Activated T-cell treated with anti-CD3 and anti-CD28 coated beads, Interleukin-2, amount 50 U/mL, for 4 hours (primary cell): ENCODE results near the gene PLEKHG5. TPM values are rescaled to one million over a fixed set of nuclear protein-coding genes. Genes with fewer than 3 reads are reported as not detected.
"Not testable (repeated sequence)": the region's sequence is repeated elsewhere in the genome, so short reads cannot be mapped to it uniquely, and the experiment has no call there.

Experiments used
- ATAC-seq, 2 donors: fragments of 200-7000 bp; cut with Tn5 transposase; one replicate each; pipeline ENCODE4 v1.10.0; 2021
- DNase-seq: peaks from one replicate; pipeline ENCODE4 v3.0.0-alpha.2; 2020
- H3K27me3 Mint-ChIP-seq: one replicate; pipeline ENCODE4 v1.8.0; 2021; ENCODE audit warnings: low read depth, mixed read lengths
- H3K36me3 Mint-ChIP-seq: one replicate; pipeline ENCODE4 v1.8.0; 2022; ENCODE audit warnings: mixed read lengths; ENCODE audit not compliant: insufficient read depth
- H3K4me1 Mint-ChIP-seq: one replicate; pipeline ENCODE4 v1.8.0; 2021; ENCODE audit warnings: low read depth, mixed read lengths
- H3K4me3 Mint-ChIP-seq: one replicate; pipeline ENCODE4 v1.8.0; 2021; ENCODE audit warnings: mild to moderate bottlenecking, moderate library complexity, mixed read lengths
- H3K9me3 Mint-ChIP-seq: one replicate; pipeline ENCODE4 v1.8.0; 2021; ENCODE audit warnings: mixed read lengths
- total RNA-seq, 3 donors: library from RNA; stranded (reverse); gene quantifications; one replicate each; pipeline ENCODE4 v1.2.1, GENCODE V29; 2021

Gene PLEKHG5
- total RNA-seq, 3 donors from 2014 or later = 1.2 to 2.1 (median 1.4) TPM

DNA sequence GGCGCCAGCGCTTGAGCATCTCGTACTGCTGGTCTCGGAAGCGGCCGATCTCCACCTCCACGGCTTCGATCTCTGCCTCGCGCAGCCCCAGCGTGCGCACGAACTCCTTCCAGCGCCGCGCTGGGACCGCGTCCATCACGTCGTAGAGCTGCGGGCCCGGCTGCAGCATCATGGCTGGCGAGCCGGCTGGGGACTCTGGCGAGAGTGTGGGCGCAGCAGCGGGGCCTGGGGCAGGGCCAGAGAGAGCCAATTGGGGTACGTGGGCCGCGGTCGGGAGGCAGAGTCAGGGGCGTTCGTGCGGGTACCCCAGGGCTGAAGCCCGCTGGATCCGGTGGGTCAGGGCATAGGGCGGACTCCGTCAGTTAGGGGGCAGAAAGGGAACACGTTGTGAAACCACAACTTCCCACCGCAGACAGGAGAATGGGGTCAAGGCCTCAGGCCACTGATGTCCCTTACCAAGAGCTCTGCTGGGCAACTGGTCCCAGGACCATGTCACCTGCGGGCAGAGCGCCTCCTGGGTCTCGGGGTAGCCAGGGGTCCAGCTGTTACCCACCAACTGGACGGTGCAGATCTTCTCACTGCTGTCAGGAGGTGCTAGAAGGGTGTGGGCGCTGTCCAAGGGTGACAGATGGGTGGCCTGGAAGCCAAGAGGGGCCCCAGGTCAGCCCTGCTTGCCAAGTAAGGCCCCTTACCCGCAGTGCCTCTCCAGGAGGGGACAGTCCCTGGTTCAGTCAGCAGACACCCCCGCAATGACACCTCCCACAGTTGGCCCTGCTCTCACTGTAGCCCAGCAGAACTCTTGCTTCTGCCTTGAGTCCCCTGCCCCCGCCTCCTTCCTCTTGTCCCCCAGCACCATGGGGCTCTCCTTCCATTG, 29.7 kb downstream of the PLEKHG5 start:
- ATAC-seq (no peak), DNase-seq (no peak)
- peaks cover 52% of the 10 kb centered on the region for H3K4me1 Mint-ChIP-seq
- peak overlapping the region; percentile 38 for H3K4me3 Mint-ChIP-seq
- H3K27me3 Mint-ChIP-seq = peaks cover 1% of the 10 kb centered on the region
- no peaks in the 10 kb centered on the region for H3K9me3 Mint-ChIP-seq
- peaks cover 15% of the 10 kb centered on the region for H3K36me3 Mint-ChIP-seq

DNA sequence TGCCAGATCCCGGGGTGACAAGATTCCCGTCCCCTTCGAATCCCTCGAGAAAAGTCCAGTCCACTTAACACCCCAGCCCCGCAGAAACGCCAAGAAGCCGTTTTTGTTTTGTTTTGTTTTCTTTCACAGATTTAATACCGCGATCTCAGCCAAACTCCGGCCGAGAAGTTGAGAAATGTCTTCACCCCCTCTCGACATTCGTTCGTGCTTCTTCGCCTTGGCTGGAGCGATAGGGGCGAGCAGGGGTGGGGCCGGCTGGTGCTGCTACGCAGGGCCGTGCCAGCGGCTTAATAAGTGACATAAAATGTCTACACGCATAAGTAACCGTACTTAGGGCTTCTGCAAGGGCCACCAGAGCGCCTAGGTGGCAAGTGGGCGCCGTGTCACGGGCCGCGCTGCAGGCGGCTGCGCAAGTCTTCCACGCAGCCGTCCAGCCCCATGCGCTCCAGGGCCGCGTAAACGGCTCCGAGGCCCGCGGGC, 30.4 kb downstream of the PLEKHG5 start:
- Mint-ChIP-seq H3K27me3 (peaks cover 5% of the 10 kb centered on the region), H3K4me3 (peak overlapping the region; percentile 78), H3K9me3 (no peaks in the 10 kb centered on the region), H3K36me3 (peaks cover 15% of the 10 kb centered on the region), H3K4me1 (peaks cover 54% of the 10 kb centered on the region)
- ATAC-seq = no peak
- no peak for DNase-seq

DNA sequence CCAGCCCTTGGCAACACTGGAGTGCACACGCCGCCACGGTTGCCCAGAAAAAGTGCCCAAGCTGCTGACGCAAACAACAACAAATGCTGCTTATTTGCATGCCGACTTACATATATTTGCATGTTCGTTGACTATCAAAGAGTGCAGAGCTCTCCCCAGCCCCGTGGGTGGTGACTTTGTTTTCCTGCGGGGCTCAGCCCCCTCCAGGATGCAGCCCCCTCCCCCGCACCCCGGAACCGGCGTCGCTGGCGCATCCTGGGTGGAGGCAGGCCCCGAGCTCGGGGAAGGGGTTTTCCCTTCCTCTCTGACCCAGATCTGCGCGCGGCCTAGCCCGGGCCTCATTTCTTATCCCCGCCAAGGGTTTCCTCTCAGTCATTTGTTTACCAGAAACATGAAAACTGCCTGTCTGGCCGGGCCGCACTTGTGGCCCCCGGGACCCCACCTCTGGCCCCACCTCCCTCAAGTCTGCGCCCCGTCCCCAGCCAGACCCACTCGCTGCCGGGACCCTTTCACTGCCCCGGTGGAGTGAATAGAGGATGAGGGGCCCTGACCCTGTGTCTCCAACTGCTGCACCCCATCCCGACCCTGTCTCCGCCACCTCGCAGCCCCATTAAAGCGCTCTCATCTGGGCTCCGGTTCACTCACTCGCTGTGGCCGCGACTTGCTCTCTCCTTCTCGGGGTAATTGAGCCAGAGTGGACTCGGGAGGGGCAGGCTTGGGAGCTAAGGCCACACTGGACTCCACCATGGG, 31.0 kb downstream of the PLEKHG5 start:
- H3K9me3 Mint-ChIP-seq = no peaks in the 10 kb centered on the region
- peaks cover 56% of the 10 kb centered on the region for H3K4me1 Mint-ChIP-seq
- peak overlapping the region; percentile 78 for H3K4me3 Mint-ChIP-seq
- H3K27me3 Mint-ChIP-seq = peaks cover 7% of the 10 kb centered on the region
- peaks cover 15% of the 10 kb centered on the region for H3K36me3 Mint-ChIP-seq
- DNase-seq = peak; percentile 94
- ATAC-seq = peak; percentile 82 to 83

DNA sequence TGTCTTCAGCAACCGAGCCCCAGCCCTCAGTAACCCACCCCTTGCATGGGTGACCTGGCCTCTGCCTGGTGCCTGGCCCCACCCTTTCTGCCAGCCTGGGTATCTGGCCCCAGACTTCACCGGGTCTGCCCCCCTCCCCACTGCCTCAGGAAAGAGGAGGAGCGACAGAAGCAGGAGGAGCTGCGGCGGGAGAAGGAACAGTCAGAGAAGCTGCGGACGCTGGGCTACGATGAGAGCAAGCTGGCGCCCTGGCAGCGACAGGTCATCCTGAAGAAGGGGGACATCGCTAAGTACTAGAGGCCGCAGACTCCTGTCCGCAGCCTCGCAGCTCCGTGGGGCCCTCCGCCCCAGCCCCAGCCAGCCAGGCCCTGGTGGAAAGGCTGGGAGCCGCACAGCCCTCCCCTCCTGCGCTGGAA, 31.6 kb downstream of the PLEKHG5 start:
- Mint-ChIP-seq H3K4me3 (peak overlapping the region; percentile 78), H3K9me3 (no peaks in the 10 kb centered on the region), H3K27me3 (peaks cover 7% of the 10 kb centered on the region), H3K4me1 (peaks cover 57% of the 10 kb centered on the region), H3K36me3 (peaks cover 15% of the 10 kb centered on the region)
- DNase-seq (peak; percentile 53), ATAC-seq (peak; percentile 30 to 35)

DNA sequence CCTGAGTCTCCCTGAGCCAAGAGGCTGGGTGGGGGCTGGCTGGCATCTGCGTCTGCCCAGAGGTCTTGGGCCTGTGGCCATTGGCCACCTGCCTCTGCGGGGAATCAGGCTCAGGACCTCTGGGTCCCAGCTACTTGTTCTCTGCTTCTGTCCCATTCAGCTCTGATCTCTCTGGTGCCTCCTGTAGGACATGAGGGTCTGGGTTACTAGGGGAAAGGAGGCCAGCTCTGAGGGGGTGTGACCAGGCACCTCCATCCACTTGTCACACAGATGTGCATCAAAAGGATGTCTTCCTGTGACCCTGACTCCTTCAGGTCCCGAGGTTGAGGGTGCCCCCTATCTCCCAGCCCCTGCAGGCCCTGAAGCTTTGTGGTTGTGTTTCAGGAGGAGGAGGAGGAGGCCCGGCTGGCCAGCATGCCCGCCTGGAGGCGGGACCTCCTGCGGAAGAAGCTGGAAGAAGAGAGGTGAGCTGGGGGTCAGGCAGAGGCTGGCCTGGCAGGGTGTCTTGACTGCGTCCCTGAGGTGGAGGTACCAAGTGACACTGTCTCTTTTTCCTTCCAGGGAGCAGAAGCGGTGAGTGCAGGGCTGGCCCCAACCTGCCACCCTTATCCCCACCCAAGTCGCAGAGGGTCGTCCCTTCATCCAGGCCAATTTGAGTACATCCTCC, 34.5 kb downstream of the PLEKHG5 start:
- DNase-seq (no peak), ATAC-seq (no peak)
- Mint-ChIP-seq H3K36me3 (no peaks in the 10 kb centered on the region), H3K4me1 (peaks cover 40% of the 10 kb centered on the region), H3K4me3 (no peak overlapping the region), H3K27me3 (peaks cover 26% of the 10 kb centered on the region), H3K9me3 (no peaks in the 10 kb centered on the region)

DNA sequence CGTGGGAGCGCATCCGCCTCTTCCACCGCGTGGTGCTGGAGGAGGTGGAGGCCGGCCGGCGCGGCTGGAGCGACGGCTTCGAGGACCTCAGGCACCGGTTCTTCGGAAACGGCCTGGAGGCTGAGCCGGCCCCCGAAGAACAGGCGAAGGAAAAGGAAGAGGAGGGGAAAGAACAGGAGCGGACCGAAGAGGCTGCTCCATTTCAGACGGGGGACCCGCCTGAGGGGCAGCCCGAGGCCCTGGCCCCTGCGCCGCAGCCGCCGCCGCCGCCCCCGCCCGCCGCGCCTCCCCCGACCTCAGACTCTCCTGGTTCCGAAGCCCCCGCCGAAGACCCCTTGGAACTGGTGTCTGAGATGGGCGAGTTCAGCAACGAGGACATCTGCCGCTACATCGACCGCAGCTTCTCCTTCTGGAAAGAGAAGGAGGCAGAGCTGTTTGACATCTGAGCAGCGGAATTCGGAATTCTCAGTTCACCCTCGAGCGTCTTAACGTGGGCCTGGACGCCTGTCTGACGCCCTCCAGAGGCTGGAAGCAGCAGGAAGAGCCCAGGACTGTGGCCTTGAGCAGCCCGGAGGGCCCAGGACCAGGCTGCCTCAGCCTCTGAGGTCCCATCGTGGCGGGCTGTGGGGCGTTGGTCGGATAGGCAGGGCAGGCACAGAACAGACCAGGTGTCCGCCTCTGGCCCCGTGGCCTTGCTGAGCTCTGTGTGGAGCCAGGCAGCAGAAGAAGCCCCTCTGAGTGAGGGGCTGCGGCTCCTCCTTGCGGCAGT, 35.5 kb downstream of the PLEKHG5 start:
- not testable (repeated sequence) for ATAC-seq, H3K36me3 Mint-ChIP-seq, DNase-seq, H3K9me3 Mint-ChIP-seq, H3K4me3 Mint-ChIP-seq
- Mint-ChIP-seq H3K4me1 (peaks cover 32% of the 10 kb centered on the region), H3K27me3 (peaks cover 29% of the 10 kb centered on the region)

DNA sequence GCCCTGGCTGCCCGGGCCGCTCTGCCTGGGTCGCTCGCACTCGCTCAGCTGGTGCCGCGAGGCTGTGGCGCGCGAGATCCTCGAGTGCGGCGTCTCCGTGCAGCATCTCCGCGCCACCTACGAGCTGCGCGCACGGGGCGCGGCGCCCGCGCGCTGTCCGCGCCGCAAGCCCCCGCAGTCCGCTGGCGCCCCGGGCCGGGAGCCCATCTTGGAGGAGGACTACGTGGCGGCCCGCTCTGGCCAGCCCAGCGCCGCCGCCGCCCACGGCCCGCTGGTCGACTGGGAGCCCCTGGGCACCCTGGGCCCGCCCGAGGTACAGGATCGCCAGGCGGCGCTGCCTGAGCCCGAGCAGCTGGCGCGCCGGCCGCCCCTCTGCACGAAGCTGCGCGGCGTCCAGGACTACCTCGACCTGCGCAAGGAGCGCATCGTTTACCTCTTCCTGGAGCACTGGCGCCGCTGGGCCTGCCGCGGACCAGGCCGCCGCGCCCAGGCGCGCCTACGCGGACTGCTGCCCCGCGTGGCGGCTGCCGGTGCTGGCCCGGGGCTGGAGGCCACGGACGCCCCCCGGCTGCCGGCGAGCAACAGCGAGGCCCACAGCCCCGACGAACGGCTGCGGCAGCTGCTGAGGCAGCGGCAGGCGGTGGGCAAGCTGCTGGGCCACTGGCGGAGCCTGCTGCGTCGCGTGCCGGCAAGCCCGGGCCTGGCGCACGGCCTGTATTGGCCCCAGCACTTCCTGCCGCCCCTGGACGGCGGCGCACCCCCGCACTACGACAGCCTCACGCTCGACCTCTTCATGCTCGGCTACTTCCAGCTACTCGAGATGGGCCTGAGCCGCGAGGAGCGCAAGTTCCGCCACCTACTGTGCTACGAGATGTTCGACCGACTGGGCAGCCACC, 36.4 kb downstream of the PLEKHG5 start:
- peak; percentile 34 for DNase-seq
- peaks cover 32% of the 10 kb centered on the region for H3K27me3 Mint-ChIP-seq

DNA sequence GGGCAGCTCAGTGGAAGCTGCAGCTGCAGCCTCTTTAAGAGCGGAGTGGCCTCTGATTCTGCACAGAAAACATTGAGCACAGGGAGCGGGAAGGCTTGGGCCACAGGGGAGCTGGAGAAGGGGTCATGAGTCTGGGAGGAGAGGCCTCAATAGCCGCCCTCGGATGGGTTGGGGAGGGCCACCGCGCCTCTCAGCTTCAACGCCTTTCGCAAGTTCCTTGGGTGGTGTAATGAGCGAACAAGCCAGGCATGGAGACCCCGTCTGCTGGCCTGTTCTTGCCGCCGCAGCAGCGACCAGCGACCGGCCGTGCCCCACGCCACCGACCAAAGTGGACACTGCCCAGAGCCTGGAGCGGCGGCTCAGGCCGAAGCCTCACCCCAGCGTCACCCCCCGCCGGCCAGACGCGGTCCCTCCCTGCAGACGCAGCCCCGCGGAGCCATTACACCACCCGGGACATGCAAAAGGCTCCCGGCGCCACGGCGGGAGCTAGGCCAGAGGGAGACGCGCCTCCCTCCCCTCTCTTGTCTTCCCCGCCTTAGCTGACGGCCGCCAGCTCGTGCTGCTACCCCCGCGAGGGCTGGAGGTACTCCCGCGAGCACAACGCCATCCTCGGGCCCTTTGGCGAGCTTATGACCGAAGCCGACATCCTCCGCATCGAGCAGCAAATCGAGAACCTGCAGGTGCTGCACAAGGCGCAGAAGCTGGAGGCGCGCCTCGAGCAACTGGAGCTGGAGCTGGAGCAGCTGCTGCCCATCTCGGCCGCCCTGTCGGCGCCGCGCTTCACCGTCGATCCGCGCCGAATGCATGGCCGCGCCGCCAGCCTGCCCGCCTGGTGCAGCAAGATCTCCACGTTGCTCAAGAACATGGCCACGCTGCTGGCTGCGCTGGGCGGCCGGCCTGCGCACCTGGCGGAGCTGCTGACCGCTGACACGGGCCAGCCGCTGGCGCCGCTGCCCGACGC, 37.3 kb downstream of the PLEKHG5 start:
- not testable (repeated sequence) for DNase-seq, H3K36me3 Mint-ChIP-seq

More for the DNA sequence above, 36.4 kb downstream of the PLEKHG5 start:
- no peaks in the 10 kb centered on the region for H3K9me3 Mint-ChIP-seq
- peaks cover 24% of the 10 kb centered on the region for H3K4me1 Mint-ChIP-seq
- no peak overlapping the region for H3K4me3 Mint-ChIP-seq
- peak; percentile 55 to 59 for ATAC-seq
- H3K36me3 Mint-ChIP-seq = no peaks in the 10 kb centered on the region

DNA sequence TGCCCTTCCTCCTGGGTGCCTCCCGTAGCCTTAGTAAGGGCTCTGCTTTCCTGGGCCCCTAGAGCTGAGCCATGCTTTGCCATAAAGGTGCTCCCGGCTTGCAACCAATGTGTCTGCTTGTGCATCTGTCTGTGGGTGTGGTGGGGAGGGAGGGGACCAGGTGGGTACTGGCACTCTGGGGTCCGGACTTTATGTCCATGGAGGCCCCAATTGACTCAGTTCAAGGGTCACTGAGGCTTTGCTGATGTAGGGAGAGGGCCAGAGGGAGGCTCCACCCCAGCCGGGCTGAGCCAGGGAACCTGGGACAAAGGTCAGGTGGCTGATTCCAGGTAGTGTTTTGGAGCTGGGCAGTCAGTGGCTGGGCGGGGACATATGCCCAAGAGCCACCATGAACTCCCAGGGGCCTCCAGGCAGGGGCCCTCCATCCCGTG, 40.5 kb downstream of the PLEKHG5 start:
- ATAC-seq (no peak), DNase-seq (no peak)
- H3K27me3 Mint-ChIP-seq = peaks cover 49% of the 10 kb centered on the region
- H3K36me3 Mint-ChIP-seq = no peaks in the 10 kb centered on the region
- no peaks in the 10 kb centered on the region for H3K9me3 Mint-ChIP-seq
- peaks cover 28% of the 10 kb centered on the region for H3K4me1 Mint-ChIP-seq
- no peak overlapping the region for H3K4me3 Mint-ChIP-seq

More for the DNA sequence above, 37.3 kb downstream of the PLEKHG5 start:
- peaks cover 40% of the 10 kb centered on the region for H3K27me3 Mint-ChIP-seq
- not testable (repeated sequence) for H3K4me3 Mint-ChIP-seq, H3K9me3 Mint-ChIP-seq
- peak; percentile 11 to 20 for ATAC-seq
- H3K4me1 Mint-ChIP-seq = peaks cover 24% of the 10 kb centered on the region

DNA sequence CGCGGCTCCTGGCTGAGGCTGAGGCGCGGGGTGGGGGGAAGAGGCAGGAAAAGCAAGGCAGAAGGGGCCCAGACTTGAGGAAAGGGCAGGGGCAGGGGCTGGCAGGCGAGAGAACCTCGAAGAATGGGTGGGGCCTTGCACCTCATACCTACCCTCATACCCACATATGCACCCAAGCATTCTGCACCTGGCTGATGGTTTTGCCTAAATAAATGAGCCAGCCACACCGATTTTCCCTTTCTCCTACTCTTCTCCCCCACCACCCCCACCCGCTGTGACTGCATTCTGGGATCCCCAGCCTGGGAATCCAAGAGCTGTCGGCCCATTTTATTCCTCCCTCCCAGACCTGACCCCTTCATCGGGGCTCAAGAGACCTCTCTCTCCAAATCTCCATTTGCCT, 41.0 kb downstream of the PLEKHG5 start:
- not testable (repeated sequence) for ATAC-seq, DNase-seq, H3K4me3 Mint-ChIP-seq, H3K9me3 Mint-ChIP-seq, H3K36me3 Mint-ChIP-seq
- H3K27me3 Mint-ChIP-seq = peaks cover 49% of the 10 kb centered on the region
- H3K4me1 Mint-ChIP-seq = peaks cover 26% of the 10 kb centered on the region

DNA sequence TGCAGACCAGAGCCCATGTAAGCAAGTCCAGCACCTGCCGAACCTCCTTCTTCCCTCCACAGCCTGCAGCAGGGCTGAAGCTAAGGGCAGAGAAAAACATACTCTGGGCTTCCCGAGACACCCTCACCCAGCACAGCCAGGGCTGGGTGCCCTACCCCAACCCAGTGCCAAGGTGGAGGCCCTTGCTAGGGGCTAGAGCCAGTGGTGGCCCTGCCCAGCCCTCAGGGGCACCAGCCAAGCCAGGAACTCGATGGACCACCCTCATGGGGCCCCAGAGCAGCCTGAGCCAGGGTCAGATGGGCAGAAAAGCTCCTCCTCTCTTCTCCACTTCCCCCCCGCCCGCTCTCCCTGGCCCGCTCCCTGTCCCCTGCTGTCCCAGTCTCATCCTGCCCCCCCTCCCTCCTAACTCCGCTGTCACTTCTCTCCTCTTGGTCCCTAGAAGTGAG, 41.4 kb downstream of the PLEKHG5 start:
- Mint-ChIP-seq H3K9me3 (no peaks in the 10 kb centered on the region), H3K4me1 (peaks cover 26% of the 10 kb centered on the region), H3K36me3 (no peaks in the 10 kb centered on the region), H3K4me3 (no peak overlapping the region), H3K27me3 (peaks cover 50% of the 10 kb centered on the region)
- DNase-seq (no peak), ATAC-seq (no peak)
